NB4 (cell line): ENCODE measurements around the gene SCAMP1.

ENCODE experiments used
- MYC ChIP-seq: IDR thresholded peaks from 2 replicates; pipeline ENCODE4 v1.6.1; 2011; ENCODE audit warnings: low read depth, low read length
- POLR2A ChIP-seq: IDR thresholded peaks from 2 replicates; pipeline ENCODE4 v1.6.1; 2011; ENCODE audit warnings: mild to moderate bottlenecking; ENCODE audit not compliant: insufficient read length; ENCODE audit errors: extremely low read depth
- TF ChIP-seq, protein P1 (sequence below): IDR thresholded peaks from one replicate; pipeline ENCODE4 v1.5.1; 2012; ENCODE audit warnings: low read depth, low read length
- TF ChIP-seq, protein P2 (sequence below): IDR thresholded peaks from 2 replicates; pipeline ENCODE4 v1.6.1; 2011; ENCODE audit warnings: low read depth, low read length

DNA sequence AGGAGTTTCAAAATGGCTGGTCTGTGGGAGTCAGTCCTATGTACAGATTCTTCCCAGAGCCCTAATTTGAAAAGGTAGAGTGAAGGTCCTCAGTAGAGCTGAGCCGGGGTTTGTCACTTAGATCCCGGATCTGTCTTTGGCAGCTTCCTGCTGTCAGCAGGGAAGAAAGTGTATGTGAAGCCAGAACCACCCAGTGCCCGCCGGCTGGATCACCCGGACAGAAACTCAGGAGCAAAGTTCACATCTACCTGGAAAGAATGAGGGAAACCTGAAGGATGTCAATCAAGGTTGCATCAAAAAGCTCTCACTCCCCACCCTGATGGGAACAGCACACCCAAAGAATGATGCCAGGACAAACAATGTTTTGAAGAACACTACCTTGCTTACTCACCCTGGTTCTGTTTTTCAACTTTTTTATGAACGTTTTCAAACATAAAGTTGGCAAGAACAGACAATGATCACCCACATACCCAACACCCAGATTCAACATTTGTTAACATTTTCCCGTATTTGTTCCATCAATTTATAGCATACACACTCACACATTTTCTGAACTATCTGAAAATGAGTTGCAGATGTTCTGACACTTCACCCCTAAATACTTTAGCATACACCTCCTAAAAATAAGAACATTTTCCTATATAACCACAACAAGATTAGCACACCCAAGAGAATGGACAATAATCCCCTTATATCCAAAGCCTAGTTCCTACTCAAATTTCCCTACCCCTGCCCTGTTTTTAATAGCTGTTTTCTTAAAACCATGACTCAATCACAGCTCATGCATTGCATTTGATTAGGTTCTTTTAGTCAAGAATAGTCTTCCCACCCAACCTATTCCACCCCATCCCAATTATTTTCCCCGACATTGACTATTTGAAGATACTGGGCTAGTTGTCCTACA, 154.3 kb downstream of the SCAMP1 start:
- TF ChIP-seq, protein P1, sequence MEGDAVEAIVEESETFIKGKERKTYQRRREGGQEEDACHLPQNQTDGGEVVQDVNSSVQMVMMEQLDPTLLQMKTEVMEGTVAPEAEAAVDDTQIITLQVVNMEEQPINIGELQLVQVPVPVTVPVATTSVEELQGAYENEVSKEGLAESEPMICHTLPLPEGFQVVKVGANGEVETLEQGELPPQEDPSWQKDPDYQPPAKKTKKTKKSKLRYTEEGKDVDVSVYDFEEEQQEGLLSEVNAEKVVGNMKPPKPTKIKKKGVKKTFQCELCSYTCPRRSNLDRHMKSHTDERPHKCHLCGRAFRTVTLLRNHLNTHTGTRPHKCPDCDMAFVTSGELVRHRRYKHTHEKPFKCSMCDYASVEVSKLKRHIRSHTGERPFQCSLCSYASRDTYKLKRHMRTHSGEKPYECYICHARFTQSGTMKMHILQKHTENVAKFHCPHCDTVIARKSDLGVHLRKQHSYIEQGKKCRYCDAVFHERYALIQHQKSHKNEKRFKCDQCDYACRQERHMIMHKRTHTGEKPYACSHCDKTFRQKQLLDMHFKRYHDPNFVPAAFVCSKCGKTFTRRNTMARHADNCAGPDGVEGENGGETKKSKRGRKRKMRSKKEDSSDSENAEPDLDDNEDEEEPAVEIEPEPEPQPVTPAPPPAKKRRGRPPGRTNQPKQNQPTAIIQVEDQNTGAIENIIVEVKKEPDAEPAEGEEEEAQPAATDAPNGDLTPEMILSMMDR: no peak
- no peak for TF ChIP-seq POLR2A
- no peak for TF ChIP-seq MYC
- TF ChIP-seq, protein P2, sequence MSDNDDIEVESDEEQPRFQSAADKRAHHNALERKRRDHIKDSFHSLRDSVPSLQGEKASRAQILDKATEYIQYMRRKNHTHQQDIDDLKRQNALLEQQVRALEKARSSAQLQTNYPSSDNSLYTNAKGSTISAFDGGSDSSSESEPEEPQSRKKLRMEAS: no peak
